ENCODE data around the gene RBM38. TPM values are rescaled to one million over a fixed set of nuclear protein-coding genes. Genes with fewer than 3 reads are reported as not detected.

Gene RBM38
- total and polyA plus RNA-seq, 4 donors = 12.7 to 25.0 (median 18.2) TPM

GRCh38 chr20:57433657-57434389 is 42.6 kb downstream of the RBM38 start:
- H3K27me3 ChIP-seq (ENCODE audit: control insufficient read depth, insufficient read depth, low read length) = no peaks in the 10 kb centered on the region
- no peaks in the 10 kb centered on the region for H3K36me3 ChIP-seq (ENCODE audit: control insufficient read depth, insufficient read depth, low read length)
- 87% methylated on average over 14 of the region's 14 CpGs for WGBS (ENCODE audit: insufficient coverage)
- no peak overlapping the region for H3K27ac ChIP-seq (ENCODE audit: low read depth, low read length)
- no peak overlapping the region for H3K4me3 ChIP-seq (ENCODE audit: low read depth, low read length)
- peaks cover 3% of the 10 kb centered on the region for H3K9me3 ChIP-seq (ENCODE audit: control insufficient read depth, insufficient read depth, low read length)
- DNase-seq (ENCODE audit: low read depth in 4 of 6, low spot score in 6 of 6) = no peak
- H3K4me1 ChIP-seq (ENCODE audit: control insufficient read depth, insufficient read depth, low read length) = peaks cover 28% of the 10 kb centered on the region

- H3K27ac ChIP-seq (ENCODE audit: low read depth, low read length) = no peak overlapping the region
- 93% methylated on average over 9 of the region's 9 CpGs for WGBS (ENCODE audit: insufficient coverage)
- H3K4me3 ChIP-seq (ENCODE audit: low read depth, low read length) = no peak overlapping the region
- no peak for DNase-seq (ENCODE audit: low read depth in 4 of 6, low spot score in 6 of 6)
- peaks cover 25% of the 10 kb centered on the region for H3K4me1 ChIP-seq (ENCODE audit: control insufficient read depth, insufficient read depth, low read length)
- no peaks in the 10 kb centered on the region for H3K36me3 ChIP-seq (ENCODE audit: control insufficient read depth, insufficient read depth, low read length)
- H3K9me3 ChIP-seq (ENCODE audit: control insufficient read depth, insufficient read depth, low read length) = peaks cover 3% of the 10 kb centered on the region
- H3K27me3 ChIP-seq (ENCODE audit: control insufficient read depth, insufficient read depth, low read length) = no peaks in the 10 kb centered on the region
Observed at GRCh38 chr20:57434390-57434700, 43.1 kb downstream of the RBM38 start.

GRCh38 chr20:57435105-57435497 is 43.9 kb downstream of the RBM38 start:
- H3K4me3 ChIP-seq (ENCODE audit: low read depth, low read length) = no peak overlapping the region
- peaks cover 3% of the 10 kb centered on the region for H3K9me3 ChIP-seq (ENCODE audit: control insufficient read depth, insufficient read depth, low read length)
- 84% methylated on average over 4 of the region's 10 CpGs for WGBS (ENCODE audit: insufficient coverage)
- H3K4me1 ChIP-seq (ENCODE audit: control insufficient read depth, insufficient read depth, low read length) = peaks cover 33% of the 10 kb centered on the region
- no peaks in the 10 kb centered on the region for H3K36me3 ChIP-seq (ENCODE audit: control insufficient read depth, insufficient read depth, low read length)
- H3K27me3 ChIP-seq (ENCODE audit: control insufficient read depth, insufficient read depth, low read length) = no peaks in the 10 kb centered on the region
- no peak for DNase-seq (ENCODE audit: low read depth in 4 of 6, low spot score in 6 of 6)
- H3K27ac ChIP-seq (ENCODE audit: low read depth, low read length) = no peak overlapping the region

- Histone ChIP-seq H3K36me3 (ENCODE audit: control insufficient read depth, insufficient read depth, low read length) (no peaks in the 10 kb centered on the region), H3K27me3 (ENCODE audit: control insufficient read depth, insufficient read depth, low read length) (no peaks in the 10 kb centered on the region), H3K9me3 (ENCODE audit: control insufficient read depth, insufficient read depth, low read length) (peaks cover 3% of the 10 kb centered on the region), H3K4me3 (ENCODE audit: low read depth, low read length) (no peak overlapping the region), H3K4me1 (ENCODE audit: control insufficient read depth, insufficient read depth, low read length) (peaks cover 38% of the 10 kb centered on the region), H3K27ac (ENCODE audit: low read depth, low read length) (no peak overlapping the region)
- peak in 2 of 6 donors; percentile 80 to 86 for DNase-seq (ENCODE audit: low read depth in 4 of 6, low spot score in 6 of 6)
- WGBS (ENCODE audit: insufficient coverage) = 25% methylated on average over 19 of the region's 25 CpGs
Observed at GRCh38 chr20:57435498-57436222, 44.5 kb downstream of the RBM38 start.

GRCh38 chr20:57436223-57436545 is 45.0 kb downstream of the RBM38 start:
- 86% methylated on average over 5 of the region's 6 CpGs for WGBS (ENCODE audit: insufficient coverage)
- no peaks in the 10 kb centered on the region for H3K27me3 ChIP-seq (ENCODE audit: control insufficient read depth, insufficient read depth, low read length)
- no peak for DNase-seq (ENCODE audit: low read depth in 4 of 6, low spot score in 6 of 6)
- H3K4me1 ChIP-seq (ENCODE audit: control insufficient read depth, insufficient read depth, low read length) = peaks cover 44% of the 10 kb centered on the region
- peaks cover 3% of the 10 kb centered on the region for H3K9me3 ChIP-seq (ENCODE audit: control insufficient read depth, insufficient read depth, low read length)
- H3K27ac ChIP-seq (ENCODE audit: low read depth, low read length) = no peak overlapping the region
- no peak overlapping the region for H3K4me3 ChIP-seq (ENCODE audit: low read depth, low read length)
- no peaks in the 10 kb centered on the region for H3K36me3 ChIP-seq (ENCODE audit: control insufficient read depth, insufficient read depth, low read length)

GRCh38 chr20:57437267-57437666 is 46.1 kb downstream of the RBM38 start:
- Histone ChIP-seq H3K27me3 (ENCODE audit: control insufficient read depth, insufficient read depth, low read length) (no peaks in the 10 kb centered on the region), H3K36me3 (ENCODE audit: control insufficient read depth, insufficient read depth, low read length) (no peaks in the 10 kb centered on the region), H3K4me1 (ENCODE audit: control insufficient read depth, insufficient read depth, low read length) (peaks cover 50% of the 10 kb centered on the region), H3K27ac (ENCODE audit: low read depth, low read length) (no peak overlapping the region), H3K4me3 (ENCODE audit: low read depth, low read length) (no peak overlapping the region), H3K9me3 (ENCODE audit: control insufficient read depth, insufficient read depth, low read length) (peaks cover 3% of the 10 kb centered on the region)
- DNase-seq (ENCODE audit: low read depth in 4 of 6, low spot score in 6 of 6) = no peak
- WGBS (ENCODE audit: insufficient coverage) = 86% methylated on average over 9 of the region's 9 CpGs

- H3K4me1 ChIP-seq (ENCODE audit: control insufficient read depth, insufficient read depth, low read length) = peaks cover 50% of the 10 kb centered on the region
Observed at GRCh38 chr20:57437672-57438330, 46.6 kb downstream of the RBM38 start.

GRCh38 chr20:57438552-57438951 is 47.4 kb downstream of the RBM38 start:
- Histone ChIP-seq H3K36me3 (ENCODE audit: control insufficient read depth, insufficient read depth, low read length) (no peaks in the 10 kb centered on the region), H3K27me3 (ENCODE audit: control insufficient read depth, insufficient read depth, low read length) (no peaks in the 10 kb centered on the region), H3K4me3 (ENCODE audit: low read depth, low read length) (no peak overlapping the region), H3K9me3 (ENCODE audit: control insufficient read depth, insufficient read depth, low read length) (peaks cover 3% of the 10 kb centered on the region), H3K4me1 (ENCODE audit: control insufficient read depth, insufficient read depth, low read length) (peaks cover 50% of the 10 kb centered on the region), H3K27ac (ENCODE audit: low read depth, low read length) (no peak overlapping the region)
- DNase-seq (ENCODE audit: low read depth in 4 of 6, low spot score in 6 of 6) = no peak
- 79% methylated on average over 5 of the region's 5 CpGs for WGBS (ENCODE audit: insufficient coverage)

More at GRCh38 chr20:57437672-57438330, 46.6 kb downstream of the RBM38 start:
- no peak overlapping the region for H3K27ac ChIP-seq (ENCODE audit: low read depth, low read length)
- H3K4me3 ChIP-seq (ENCODE audit: low read depth, low read length) = no peak overlapping the region
- no peaks in the 10 kb centered on the region for H3K27me3 ChIP-seq (ENCODE audit: control insufficient read depth, insufficient read depth, low read length)
- WGBS (ENCODE audit: insufficient coverage) = 80% methylated on average over 13 of the region's 18 CpGs
- H3K9me3 ChIP-seq (ENCODE audit: control insufficient read depth, insufficient read depth, low read length) = peaks cover 3% of the 10 kb centered on the region
- H3K36me3 ChIP-seq (ENCODE audit: control insufficient read depth, insufficient read depth, low read length) = no peaks in the 10 kb centered on the region
- no peak for DNase-seq (ENCODE audit: low read depth in 4 of 6, low spot score in 6 of 6)

- Histone ChIP-seq H3K27me3 (ENCODE audit: control insufficient read depth, insufficient read depth, low read length) (no peaks in the 10 kb centered on the region), H3K36me3 (ENCODE audit: control insufficient read depth, insufficient read depth, low read length) (no peaks in the 10 kb centered on the region), H3K4me1 (ENCODE audit: control insufficient read depth, insufficient read depth, low read length) (peaks cover 50% of the 10 kb centered on the region), H3K27ac (ENCODE audit: low read depth, low read length) (no peak overlapping the region), H3K4me3 (ENCODE audit: low read depth, low read length) (no peak overlapping the region), H3K9me3 (ENCODE audit: control insufficient read depth, insufficient read depth, low read length) (peaks cover 3% of the 10 kb centered on the region)
- DNase-seq (ENCODE audit: low read depth in 4 of 6, low spot score in 6 of 6) = peak in 1 of 6 donors; percentile 65
- WGBS (ENCODE audit: insufficient coverage) = 46% methylated on average over 6 of the region's 6 CpGs
Observed at GRCh38 chr20:57439432-57439831, 48.2 kb downstream of the RBM38 start.

Measured in spinal cord (tissue), 10 donors.